GM12873 (cell line): ENCODE results near the gene GPR4.
A peak's percentile ranks its signal among the peaks of the same experiment; 100 is the strongest.

Experiments used
- CTCF ChIP-seq: IDR thresholded peaks from 2 replicates; pipeline ENCODE4 v1.5.1; 2012; ENCODE audit warnings: low read depth, mild to moderate bottlenecking, moderate library complexity, low read length, control low read depth; ENCODE audit not compliant: insufficient read depth; ENCODE audit errors: missing control alignments

GPR4 gene

DNA sequence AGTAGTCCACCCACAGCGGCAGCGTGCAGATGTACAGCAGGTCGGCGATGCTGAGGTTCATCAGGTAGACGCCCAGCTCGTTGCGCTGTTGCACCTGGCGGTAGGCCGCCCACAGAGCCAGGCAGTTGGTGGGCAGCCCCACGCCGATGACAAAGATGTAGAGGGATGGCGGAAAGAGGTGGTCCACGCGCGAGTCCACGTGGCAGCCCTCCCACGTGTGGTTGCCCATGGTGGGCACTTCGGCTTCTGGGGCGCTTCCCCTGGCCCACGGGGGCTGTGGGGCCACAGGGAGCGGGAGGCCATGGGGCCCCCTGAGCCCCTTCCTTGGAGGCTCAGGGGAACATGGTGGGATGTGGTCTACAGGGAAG, 10.4 kb downstream of the GPR4 start:
- no peak for TF ChIP-seq CTCF

DNA sequence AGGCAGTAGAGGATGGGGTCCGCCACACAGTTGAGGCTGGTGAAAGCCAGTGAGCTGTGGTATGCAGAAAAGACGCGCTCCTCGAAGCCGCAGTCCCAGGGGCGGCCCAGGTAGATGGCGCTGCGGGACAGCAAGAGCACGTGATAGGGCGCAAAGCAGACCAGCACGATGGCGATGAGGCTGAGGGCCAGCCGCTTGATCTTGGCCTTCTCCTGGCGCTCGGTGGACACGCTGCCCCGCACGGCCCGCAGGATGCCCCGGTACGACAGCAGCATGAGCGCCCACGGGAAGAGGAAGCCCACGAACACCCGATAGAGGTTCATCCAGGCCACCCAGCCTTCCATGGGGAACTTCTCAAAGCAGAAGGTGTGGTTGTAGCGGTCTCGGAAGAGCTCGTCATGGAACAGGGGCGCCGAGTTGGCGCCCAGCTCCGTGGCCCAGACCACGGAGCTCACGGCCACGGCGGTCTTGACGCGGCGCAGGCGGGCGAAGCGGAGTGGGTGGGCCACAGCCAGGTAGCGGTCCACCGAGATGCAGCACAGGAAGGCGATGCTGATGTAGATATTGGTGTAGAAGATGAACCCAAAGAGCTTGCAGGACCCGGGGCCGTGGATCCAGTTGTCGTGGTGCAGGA, 10.9 kb downstream of the GPR4 start:
- TF ChIP-seq CTCF = peak; percentile 64

DNA sequence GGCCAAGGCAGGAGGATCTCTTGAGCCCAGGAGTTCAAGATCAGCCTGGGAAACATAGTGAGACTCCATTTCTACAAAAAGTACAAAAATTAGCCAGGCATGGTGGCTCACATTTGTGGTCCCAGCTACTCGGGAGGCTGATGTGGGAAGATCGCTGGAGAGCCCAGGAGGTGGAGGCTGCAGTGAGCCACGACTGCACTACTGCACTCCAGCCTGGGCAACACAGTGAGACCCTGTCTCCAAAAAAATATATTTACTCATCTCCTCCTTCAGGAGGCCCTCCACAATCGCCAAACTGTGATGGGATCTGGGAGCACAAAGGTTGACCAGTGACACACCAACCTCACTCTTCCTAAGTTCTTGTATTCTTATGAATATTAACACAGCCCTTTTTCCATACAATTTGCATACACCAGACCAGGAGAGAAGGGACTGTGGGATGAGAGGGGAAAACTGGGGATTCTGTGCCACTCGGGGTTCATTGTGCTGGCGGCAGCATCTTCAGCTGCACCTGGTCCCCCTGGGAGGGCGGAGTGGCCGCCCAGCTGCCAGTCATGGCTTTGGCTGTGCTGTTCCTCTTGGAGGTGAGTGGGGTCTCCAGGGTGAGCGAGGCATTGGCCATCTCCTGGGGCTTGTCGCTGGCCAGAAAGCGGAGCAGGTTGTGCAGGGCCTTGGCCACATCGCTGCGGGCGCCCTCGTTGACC, 11.6 kb downstream of the GPR4 start:
- no peak for TF ChIP-seq CTCF

GRCh38 chr19:45589768-45590167, 12.2 kb downstream of the GPR4 start:
- no peak for TF ChIP-seq CTCF

DNA sequence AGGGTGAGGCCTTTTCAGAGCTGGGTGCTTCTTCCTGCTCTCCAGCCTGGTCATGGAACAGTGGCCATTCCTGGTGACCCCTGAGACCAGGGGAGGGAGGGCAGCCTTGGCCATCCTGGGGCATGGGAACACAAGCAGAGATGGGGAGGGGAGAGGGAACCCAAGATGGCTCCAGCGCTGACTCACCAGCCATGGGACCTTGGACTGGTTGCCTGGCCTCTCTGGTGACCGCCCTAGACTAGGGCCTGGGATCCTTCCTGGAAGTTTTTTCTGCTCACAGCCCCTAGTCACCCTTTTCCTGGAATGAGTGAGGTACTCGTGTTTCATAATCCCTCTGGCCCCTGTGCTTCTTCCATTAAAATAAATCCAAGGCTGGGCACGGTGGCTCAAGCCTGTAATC, 14.1 kb downstream of the GPR4 start:
- no peak for TF ChIP-seq CTCF

GRCh38 chr19:45585158-45585577, 16.8 kb downstream of the GPR4 start:
- TF ChIP-seq CTCF = no peak

GRCh38 chr19:45584332-45585157, 17.5 kb downstream of the GPR4 start, which contains the start of gene OPA3:
Gene OPA3, minus strand, starts transcription at chr19:45584802. Its CDS starts 38 bp downstream, at chr19:45584764.
- no peak for TF ChIP-seq CTCF
